ENCODE data around the gene CALM3. TPM values are rescaled to one million over a fixed set of nuclear protein-coding genes. Genes with fewer than 3 reads are reported as not detected.

The CALM3 gene
- total RNA-seq, 2 experiments from 2014 or later: 493 to 631 TPM

GRCh38 chr19:46659151-46660007 lies 58.2 kb downstream of the CALM3 start:
- Mint-ChIP-seq H3K4me1 (peaks cover 28% of the 10 kb centered on the region), H3K36me3 (ENCODE audit: low read depth) (no peaks in the 10 kb centered on the region), H3K9me3 (ENCODE audit: low read depth) (no peaks in the 10 kb centered on the region), H3K4me3 (peak overlapping the region; percentile 66), H3K27ac (no peak overlapping the region), H3K27me3 (peaks cover 17% of the 10 kb centered on the region)
- intact Hi-C loops (cut with DNase I, micrococcal nuclease): loop anchor here in 1 of 2 experiments (1.0 to 5.0 kb wide), 3 partner anchors 11 to 615 kb away; partner anchors contain the start of gene INAFM1
- ChIA-PET POLR2A (interaction anchor here (0.6 to 1.2 kb wide), 3 partner anchors 48 to 584 kb away, joined by 3 to 4 read pairs (median 4); partner anchors contain the start of gene CALM3), CTCF (interaction anchor here (6.5 kb wide), 1 partner anchor 43 kb away, joined by 206 read pairs; no protein-coding TSS in a partner anchor)
- DNase-seq: peak; percentile 24
- no peak for ATAC-seq

DNA sequence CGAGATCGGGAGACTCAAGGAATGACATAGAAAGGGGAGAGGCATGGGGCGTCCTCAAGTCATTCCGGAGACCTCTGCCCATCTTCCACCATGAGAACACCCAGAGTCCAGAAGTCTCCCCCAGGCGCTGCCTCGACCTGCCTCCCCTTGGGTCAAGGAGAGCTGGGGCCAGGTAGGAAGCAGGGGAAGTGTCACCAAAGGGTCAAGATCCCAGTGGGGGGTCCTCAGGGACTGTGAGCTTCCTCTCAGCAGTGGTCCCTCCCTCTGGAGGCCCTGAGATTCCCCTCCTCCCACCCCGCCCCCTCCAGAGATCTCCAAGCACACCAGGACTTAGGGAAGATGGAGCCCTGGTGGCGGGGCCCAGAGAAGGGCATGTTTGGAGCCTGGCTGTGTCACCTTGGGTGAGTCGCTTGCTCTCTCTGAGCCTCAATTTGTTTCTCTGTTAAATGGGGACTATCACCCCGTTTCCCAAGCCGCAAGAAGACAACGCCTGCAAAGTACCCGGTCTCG lies 58.9 kb downstream of the CALM3 start:
- POLR2A ChIA-PET: interaction anchor here (0.6 to 1.8 kb wide), 3 partner anchors 59 to 583 kb away, joined by 4 to 11 read pairs (median 4); partner anchors contain the start of gene CALM3
- Mint-ChIP-seq H3K27ac (no peak overlapping the region), H3K27me3 (peaks cover 14% of the 10 kb centered on the region), H3K36me3 (ENCODE audit: low read depth) (no peaks in the 10 kb centered on the region), H3K9me3 (ENCODE audit: low read depth) (no peaks in the 10 kb centered on the region), H3K4me1 (peaks cover 28% of the 10 kb centered on the region), H3K4me3 (peak overlapping the region; percentile 66)
- ATAC-seq (no peak), DNase-seq (peak; percentile 38)
- intact Hi-C loops (cut with DNase I, micrococcal nuclease): loop anchor here in 1 of 2 experiments (1.0 to 5.0 kb wide), 3 partner anchors 12 to 615 kb away; partner anchors contain the start of gene INAFM1
- CTCF ChIA-PET: interaction anchor here (6.5 kb wide), 1 partner anchor 44 kb away, joined by 206 read pairs; no protein-coding TSS in a partner anchor

Other genes starting within 250 kb of the CALM3 start
- gene CCDC8, start 187.8 kb upstream of the CALM3 start, total RNA-seq: not detected
- not detected for gene PNMA8C, start 172.4 kb upstream of the CALM3 start, total RNA-seq
- gene PNMA8A, start 129.8 kb upstream of the CALM3 start, total RNA-seq: not detected
- under 1 TPM; 0.07 to 0.14 TPM for gene PNMA8B, start 105.5 kb upstream of the CALM3 start, total RNA-seq
- gene PTGIR, start 23.8 kb downstream of the CALM3 start, total RNA-seq: 10 to 100 TPM; 40.1 to 41.0 TPM
- gene GNG8, start 34.9 kb downstream of the CALM3 start, total RNA-seq: 10 to 100 TPM; 13.8 to 17.4 TPM
- gene DACT3, start 59.9 kb downstream of the CALM3 start, total RNA-seq: 1 to 10 TPM; 2.9 to 3.1 TPM
- gene PRKD2, start 115.8 kb downstream of the CALM3 start, total RNA-seq: 10 to 100 TPM; 76.0 to 78.3 TPM
- 10 to 100 TPM; 12.1 to 16.2 TPM for gene FKRP, start 144.7 kb downstream of the CALM3 start, total RNA-seq
- gene STRN4, start 145.1 kb downstream of the CALM3 start, total RNA-seq: 10 to 100 TPM; 56.4 to 56.8 TPM
- gene SLC1A5, start 187.3 kb downstream of the CALM3 start, total RNA-seq: 100 to 1,000 TPM; 200 to 227 TPM
- gene AP2S1, start 249.5 kb downstream of the CALM3 start, total RNA-seq: 100 to 1,000 TPM; 102 to 104 TPM